ENCODE data around the gene GRID1.

GRCh38 chr10:86017841-86018734 lies 348.5 kb downstream of the GRID1 start:
- TF ChIP-seq CTCF (IDR thresholded peaks at IDR 0.05) = no peak
- TF ChIP-seq POLR2AphosphoS5 (IDR thresholded peaks at IDR 0.05; ENCODE audit: insufficient read depth in 1 of 2, low read depth in 1 of 2) = no peak
- TF ChIP-seq POLR2A (IDR thresholded peaks at IDR 0.05) = no peak
